ENCODE data around the gene SVIL.
"Not testable (repeated sequence)": the region's sequence is repeated elsewhere in the genome, so short reads cannot be mapped to it uniquely, and the experiment has no call there.

The SVIL gene

GRCh38 chr10:29575098-29575455, 59.7 kb downstream of the SVIL start:
- DNase-seq (ENCODE audit: low spot score), result no peak

DNA sequence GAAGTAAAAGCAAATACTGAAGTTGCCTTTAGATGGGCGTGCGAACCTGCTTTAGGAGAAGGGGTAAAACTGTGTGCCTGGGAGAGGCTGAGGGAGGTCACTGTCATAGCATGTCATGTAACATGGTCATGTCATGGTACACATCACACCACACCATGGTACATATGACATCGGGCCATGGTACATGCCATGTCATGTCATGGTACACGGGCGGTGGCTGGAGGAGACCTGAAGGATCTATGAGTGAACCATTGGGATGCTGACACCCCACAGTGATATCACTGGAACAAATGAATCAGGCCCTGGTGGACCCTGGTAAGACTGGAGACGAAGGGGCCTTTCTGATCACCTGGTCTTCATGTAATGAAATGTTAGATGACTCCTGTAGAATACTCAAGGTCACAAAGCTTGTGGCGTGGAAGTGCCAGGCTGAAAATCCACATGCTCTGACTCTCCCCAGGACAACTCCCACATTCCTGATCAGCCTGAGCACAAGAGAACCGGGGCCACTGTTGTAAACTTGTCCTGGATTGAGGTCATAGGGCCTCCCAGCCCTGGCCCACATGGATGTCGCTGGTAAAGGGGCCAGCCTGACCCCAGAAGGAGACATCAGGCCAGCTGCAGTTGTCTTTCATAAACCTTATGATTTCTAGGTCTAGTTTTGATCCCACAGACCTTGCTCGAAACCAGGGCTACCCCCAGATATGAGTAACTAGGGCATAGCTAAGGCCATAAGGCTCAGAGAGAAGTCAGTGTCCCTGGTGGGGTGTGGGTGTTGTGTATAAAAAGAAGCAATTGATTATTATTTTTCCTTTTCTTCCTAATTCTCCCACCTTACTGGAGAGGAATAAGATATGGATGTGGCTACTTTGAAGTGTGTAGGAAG, 60.3 kb downstream of the SVIL start:
- DNase-seq (ENCODE audit: low spot score), result not testable (repeated sequence)

DNA sequence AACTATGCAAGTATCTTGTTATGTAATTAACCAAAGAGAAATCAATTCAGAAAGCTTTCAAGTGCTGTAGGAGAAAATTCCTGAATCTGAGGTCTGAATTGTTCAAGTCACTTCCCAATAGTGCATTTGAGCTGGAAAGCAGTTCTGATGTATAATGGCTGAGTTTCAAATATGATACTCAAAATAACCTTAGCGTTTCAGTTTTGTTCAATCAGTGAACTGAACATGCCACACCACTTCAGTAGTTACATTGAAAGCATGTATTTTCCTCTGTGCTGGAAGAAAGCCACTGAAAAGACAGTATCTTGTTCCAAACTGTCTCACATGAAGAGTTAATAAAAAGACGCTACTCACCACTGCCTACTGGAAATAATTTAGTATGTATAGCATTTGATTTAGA, 64.5 kb downstream of the SVIL start:
- DNase-seq (ENCODE audit: low spot score), result not testable (repeated sequence)

GRCh38 chr10:29569795-29570194, 65.0 kb downstream of the SVIL start:
- no peak for DNase-seq (ENCODE audit: low spot score)

DNA sequence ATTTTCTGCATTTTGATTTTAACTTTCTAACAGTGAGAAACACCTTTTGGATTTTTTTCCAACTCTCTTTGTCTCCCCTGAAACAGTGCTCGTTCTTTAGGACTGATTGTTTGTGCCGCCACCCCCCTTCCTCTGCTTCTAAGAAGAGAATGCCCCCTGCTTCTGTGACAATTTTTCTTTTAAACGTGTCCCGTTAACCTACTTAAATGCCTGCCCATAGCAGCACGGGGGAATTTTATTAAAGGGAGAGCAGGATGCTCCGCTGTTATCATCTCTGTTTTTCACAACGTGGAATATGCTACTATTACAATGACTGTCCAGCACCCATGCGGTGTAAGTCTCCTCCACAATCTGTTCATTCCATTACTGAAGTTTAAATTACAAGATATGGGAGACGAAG, 67.8 kb downstream of the SVIL start:
- DNase-seq (ENCODE audit: low spot score), result no peak

DNA sequence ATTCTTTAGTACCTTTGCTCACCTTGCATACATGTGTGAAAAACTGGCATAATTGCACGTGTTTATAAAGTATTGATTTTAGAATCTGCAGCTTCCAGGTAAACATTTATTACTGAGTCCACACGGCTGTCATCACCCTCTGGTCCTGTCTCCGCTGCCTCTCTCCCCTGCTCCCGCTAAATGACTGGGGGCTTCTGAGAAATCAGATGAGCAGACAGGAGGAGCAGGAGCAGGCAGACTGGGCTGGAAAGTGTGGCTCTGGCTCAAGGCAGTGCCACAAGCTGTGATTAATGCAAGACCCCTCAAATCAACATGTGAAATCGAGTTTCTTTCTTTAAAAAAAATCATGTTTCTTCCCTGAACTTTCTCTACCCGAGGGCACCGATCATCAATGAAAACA, 68.6 kb downstream of the SVIL start:
- not testable (repeated sequence) for DNase-seq (ENCODE audit: low spot score)

DNA sequence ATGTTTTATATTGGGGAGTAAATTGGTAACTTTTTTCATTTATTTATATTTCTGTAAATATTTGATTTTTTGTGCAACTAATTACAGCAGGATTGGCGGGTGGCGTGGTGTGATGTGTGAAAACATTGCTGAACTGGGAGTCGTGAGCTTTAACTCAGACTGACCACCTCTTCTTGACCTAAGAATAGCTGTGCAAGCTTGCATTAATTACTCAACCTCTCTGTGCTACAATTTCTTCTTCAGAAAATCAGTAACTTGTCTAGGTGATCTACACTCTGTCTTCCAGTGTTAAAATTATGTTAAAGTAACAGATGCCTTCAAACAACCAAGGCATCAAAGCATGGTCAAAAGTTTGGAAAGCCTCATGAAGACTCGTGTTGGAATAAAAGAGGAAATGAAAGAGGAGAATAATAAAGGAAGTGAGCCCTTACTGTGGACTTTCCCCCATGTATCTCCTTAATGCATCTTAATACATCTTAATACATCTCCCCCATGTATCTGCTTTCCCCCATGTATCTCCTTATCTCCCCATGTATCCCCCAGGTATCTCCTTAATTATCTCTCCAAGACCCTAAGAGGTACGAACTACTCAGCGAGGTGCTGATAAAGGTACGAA, 71.2 kb downstream of the SVIL start:
- no peak for DNase-seq (ENCODE audit: low spot score)

GRCh38 chr10:29563006-29563405, 71.8 kb downstream of the SVIL start:
- DNase-seq (ENCODE audit: low spot score), result not testable (repeated sequence)

- no peak for DNase-seq (ENCODE audit: low spot score)
Observed at GRCh38 chr10:29559996-29560395, 74.8 kb downstream of the SVIL start.

DNA sequence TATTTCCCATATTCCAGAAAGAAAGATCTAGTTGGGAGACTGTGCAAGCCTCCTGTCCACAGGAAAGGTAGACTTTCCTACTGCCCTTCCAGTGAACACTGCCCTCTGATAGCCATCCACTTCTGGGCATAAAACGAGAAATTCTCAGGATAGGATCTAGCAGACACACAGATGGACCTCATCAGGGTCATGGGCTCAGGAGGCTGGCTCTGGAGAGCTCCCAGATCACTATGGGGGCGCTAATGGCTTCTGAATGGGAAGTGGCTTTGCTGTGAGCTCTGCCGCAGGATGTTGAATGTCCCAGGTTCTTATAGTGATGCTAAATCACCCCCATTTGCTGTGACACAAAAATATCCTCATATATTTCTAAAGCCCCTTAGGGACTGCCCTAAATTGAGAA, 77.1 kb downstream of the SVIL start:
- no peak for DNase-seq (ENCODE audit: low spot score)

DNA sequence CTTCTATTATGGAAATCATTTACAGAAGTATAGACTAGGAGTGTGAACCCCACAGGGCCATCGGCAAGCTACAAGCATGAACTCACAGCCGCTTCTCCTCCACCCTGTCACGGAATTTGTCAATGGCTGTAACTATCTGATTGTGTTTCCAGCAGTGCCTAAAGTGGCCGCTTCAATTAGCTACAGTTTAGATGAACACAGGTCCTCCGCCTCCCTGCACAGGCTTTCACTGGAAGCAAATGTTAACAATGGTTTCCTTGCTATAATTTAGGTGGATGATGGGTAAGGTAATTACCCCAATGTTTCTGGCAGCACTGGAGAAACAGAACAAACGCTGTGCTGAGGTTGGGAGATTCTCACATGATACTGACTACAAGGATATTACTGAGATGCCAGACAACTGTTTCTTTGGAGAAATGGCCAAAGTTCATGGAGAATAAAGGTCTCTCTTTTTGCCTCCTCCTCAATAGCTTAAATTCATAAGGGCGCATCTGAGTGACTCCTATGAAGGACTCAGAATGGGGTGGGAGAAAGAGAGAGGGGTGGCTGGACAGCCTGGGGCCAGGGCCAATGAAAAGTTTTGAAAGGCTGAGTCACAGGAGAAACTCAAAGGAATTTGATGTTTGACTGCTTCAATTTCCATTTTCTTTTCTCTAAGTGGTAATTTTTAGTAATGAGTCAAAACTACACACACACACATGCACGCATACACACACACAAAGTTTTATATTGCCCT, 78.9 kb downstream of the SVIL start:
- DNase-seq (ENCODE audit: low spot score), result peak; percentile 16

DNA sequence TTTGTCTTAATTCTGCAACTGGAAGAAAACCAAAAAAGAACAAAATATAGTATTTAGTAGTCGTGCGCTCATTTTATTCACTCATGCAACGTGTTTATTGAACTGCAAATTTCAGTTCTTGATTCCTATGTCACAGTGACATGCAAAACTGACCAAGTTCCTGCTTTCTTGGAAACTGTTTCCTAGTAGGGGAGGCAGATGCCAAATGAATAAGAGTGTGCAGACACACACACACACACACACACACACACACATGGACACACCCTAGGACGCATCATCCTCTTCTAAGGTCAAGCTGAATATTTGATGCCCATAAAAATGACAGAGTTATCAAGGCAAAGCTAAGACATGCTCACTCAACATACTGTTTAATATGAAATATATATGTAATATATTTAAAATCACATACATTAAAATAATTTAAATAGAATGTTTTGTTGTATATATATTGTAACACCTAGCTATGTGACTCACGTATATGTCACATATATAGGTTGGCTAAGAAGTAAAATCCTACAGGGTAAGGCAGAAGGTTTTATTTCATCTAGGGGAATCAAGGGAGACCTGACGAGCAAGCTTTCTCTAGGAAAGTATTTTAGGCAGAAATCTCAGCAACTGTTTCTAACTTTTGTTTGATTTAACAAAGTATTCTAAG, 79.6 kb downstream of the SVIL start:
- no peak for DNase-seq (ENCODE audit: low spot score)

DNA sequence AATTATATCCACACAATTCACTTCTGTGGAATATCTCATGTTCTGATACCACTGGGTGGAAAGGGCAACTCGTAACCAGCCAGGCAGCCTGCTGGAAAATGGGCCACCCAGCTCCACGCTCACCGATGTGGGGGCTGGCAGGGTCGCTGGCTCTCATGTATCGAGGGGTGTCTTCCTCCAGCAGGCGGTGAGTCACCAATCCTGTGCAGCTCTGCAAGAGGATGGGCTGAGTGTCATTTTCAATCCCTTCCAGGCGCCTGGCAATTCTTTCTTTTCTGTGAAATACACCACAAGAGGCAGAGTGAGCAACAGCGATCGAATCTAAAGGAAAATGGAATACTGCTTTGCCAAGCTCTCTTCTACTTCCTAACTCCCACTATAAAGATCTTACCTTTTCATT, 80.1 kb downstream of the SVIL start:
- no peak for DNase-seq (ENCODE audit: low spot score)

GRCh38 chr10:29553544-29554250, 81.1 kb downstream of the SVIL start:
- no peak for DNase-seq (ENCODE audit: low spot score)

DNA sequence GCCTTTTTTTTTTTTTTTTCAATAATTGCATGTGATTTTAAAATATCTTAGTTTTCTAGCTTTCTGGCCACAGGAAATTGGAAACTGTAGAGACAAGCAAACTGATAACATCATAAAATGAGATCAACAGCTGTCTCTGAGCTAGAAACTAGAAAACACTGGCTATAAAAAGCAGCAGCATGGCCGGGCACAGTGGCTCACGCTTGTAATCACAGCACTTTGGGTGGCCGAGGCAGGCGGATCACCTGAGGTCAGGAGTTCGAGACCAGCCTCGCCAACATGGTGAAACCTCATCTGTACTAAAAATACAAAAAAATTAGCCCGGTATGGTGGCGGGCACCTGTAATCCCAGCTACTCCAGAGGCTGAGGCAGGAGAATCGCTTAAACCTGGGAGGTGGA, 81.7 kb downstream of the SVIL start:
- DNase-seq (ENCODE audit: low spot score), result not testable (repeated sequence)

GRCh38 chr10:29549493-29549892, 85.3 kb downstream of the SVIL start:
- DNase-seq (ENCODE audit: low spot score), result not testable (repeated sequence)

- no peak for DNase-seq (ENCODE audit: low spot score)
Observed at GRCh38 chr10:29546773-29547313, 87.9 kb downstream of the SVIL start.

GRCh38 chr10:29545122-29545521, 89.6 kb downstream of the SVIL start:
- DNase-seq (ENCODE audit: low spot score), result no peak

- DNase-seq (ENCODE audit: low spot score), result no peak
Observed at GRCh38 chr10:29543715-29544114, 91.1 kb downstream of the SVIL start.

DNA sequence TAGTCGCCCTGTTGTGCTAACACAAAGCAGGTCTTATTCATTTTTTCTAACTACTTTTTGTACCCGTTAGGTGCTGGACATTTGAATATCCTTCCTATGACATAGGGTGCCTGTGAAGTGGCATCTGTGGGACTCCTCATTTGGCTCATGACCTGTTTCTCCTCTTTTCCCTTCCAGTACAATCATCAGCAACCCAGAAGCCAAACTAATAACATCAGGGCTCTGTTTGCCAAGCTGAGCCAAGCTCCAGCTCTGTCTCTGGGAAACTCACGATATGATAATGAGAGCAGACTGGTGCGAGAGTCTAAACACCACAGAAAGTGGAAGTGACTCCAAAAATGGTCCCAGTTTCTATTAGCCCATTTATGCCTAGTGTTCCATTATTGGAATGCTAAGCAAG, 92.0 kb downstream of the SVIL start:
- no peak for DNase-seq (ENCODE audit: low spot score)

DNA sequence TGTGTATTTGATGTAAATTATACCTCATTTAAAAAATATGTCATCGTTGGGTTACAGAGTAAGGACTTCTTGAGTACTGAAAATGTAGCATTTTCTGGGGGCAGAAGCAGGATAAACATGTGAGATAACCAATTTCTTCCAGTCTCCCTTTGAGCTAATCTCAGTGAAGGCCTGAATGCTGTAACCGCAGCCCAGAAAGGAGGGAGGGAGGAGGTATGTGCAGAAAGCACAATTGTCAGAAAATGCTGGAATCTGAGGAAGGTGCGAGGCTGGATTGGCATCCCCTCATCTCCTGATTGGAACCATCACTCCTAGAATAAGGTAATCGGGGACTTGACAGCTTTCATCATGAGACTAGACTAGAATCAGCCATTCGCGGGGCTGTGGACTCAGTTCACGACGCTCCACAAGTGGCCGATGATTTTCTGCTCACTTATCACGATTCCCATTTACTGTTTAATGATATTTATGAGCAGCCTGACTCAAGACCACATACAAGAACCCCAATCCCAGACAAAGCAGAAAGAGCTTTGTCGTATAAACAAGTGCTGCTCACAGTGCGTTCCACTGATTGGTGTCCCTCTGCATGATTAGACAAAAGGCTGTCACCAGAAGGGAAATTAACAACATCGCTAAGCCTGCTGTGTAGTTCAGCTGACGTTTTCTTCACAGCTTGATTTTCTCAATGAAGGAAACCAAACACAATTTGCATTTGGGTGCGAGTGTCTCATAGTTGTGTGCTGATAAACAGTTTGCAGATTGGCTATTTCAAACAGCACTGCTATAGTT, 93.2 kb downstream of the SVIL start:
- no peak for DNase-seq (ENCODE audit: low spot score)
